ELF-1 (cell line): ENCODE data around the gene PIAS3.
A peak's percentile ranks its signal among the peaks of the same experiment; 100 is the strongest.
"Not testable (repeated sequence)": the region's sequence is repeated elsewhere in the genome, so short reads cannot be mapped to it uniquely, and the experiment has no call there.

Experiments
- DNase-seq: peaks from one replicate; pipeline ENCODE4 v3.0.0-alpha.2; 2016; ENCODE audit warnings: low read depth, low spot score

The PIAS3 gene

GRCh38 chr1:145823565-145824498 is 35.0 kb downstream of the PIAS3 start, which contains the start of the genes POLR3C and RNF115:
TSS of gene POLR3C (plus strand) at chr1:145824200. CDS start at chr1:145825777, 1,577 bp downstream.
TSS of gene RNF115 (minus strand) at chr1:145824095. CDS start at chr1:145823873, 222 bp downstream.
- DNase-seq, result peak; percentile 96

GRCh38 chr1:145822779-145823331 is 36.0 kb downstream of the PIAS3 start:
- not testable (repeated sequence) for DNase-seq

- not testable (repeated sequence) for DNase-seq
Observed at GRCh38 chr1:145818095-145818494, 40.8 kb downstream of the PIAS3 start.

- DNase-seq, result not testable (repeated sequence)
Observed at GRCh38 chr1:145812977-145813810, 45.7 kb downstream of the PIAS3 start.

- no peak for DNase-seq
Observed at GRCh38 chr1:145806844-145807243, 52.0 kb downstream of the PIAS3 start.

- no peak for DNase-seq
Observed at GRCh38 chr1:145806408-145806807, 52.5 kb downstream of the PIAS3 start.

DNA sequence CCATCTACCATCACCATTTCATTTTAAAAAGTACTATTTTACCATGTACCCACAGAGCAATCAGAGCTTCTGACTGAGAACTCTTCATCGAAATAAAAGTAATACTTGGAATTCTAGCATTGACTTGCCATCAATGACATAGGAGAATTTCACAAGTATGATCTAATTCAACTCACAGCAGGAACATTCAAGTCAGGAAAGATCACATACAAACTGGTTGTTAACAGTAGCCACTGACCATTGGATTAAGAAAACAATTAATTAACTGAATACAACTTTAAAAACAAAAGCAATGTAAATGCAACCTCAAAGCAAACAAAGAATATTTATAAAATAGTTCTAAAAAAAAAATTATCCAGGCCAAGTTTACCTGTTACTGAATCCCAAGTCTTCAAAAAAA is 53.8 kb downstream of the PIAS3 start:
- no peak for DNase-seq

- no peak for DNase-seq
Observed at GRCh38 chr1:145804235-145805045, 54.4 kb downstream of the PIAS3 start.

DNA sequence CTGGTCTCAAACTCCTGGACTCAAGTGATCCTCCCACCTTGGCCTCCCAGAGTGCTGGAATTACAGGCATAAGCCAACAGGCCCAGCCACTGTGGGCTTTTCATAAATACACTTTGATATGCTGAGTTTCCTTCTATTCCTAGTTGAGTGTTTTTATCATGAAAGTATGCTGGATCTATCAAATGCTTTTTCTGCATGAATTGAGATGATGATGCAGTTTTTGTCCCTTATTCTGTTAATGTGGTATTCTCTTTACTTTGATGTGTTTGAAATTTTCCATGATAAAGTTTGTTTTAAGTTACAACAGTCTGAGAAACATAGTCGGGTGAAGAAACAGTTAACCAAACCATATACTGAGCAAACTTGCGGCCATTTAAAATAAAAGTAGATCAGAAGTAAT is 59.1 kb downstream of the PIAS3 start:
- no peak for DNase-seq
